ENCODE results near the gene PYCR2. TPM values are rescaled to one million over a fixed set of nuclear protein-coding genes. Genes with fewer than 3 reads are reported as not detected.
A peak's percentile ranks its signal among the peaks of the same experiment; 100 is the strongest.

The PYCR2 gene
- total and polyA plus RNA-seq, 2 of the 8 experiments (the other 6 are each of a cell fraction or from before 2014, with no cell fraction given) = 79.3 to 84.6 TPM

GRCh38 chr1:225899044-225899925 is 24.8 kb downstream of the PYCR2 start (continued):
- TF ChIP-seq SIX5 (IDR thresholded peaks at IDR 0.05; ENCODE audit: low read depth, low read length) (no peak), MAFK (IDR thresholded peaks at IDR 0.05; ENCODE audit: low read depth, low read length) (peak; percentile 51; the same call in 1 of the 2 replicates), ZNF274 (IDR thresholded peaks at IDR 0.05; ENCODE audit: borderline replicate concordance, extremely low read depth, low read length) (no peak), CEBPB (IDR thresholded peaks at IDR 0.05; ENCODE audit: low read depth, low read length) (peak; percentile 95), GABPA (IDR thresholded peaks at IDR 0.05; ENCODE audit: borderline replicate concordance, insufficient read depth, low read length) (no peak), POLR2AphosphoS5 (IDR thresholded peaks at IDR 0.05; ENCODE audit: low read depth, low read length) (no peak), HDAC6 (IDR thresholded peaks at IDR 0.05; ENCODE audit: low read depth, low read length) (no peak), TBP (IDR thresholded peaks at IDR 0.05; ENCODE audit: low read depth, low read length) (no peak), SIN3A (conservative IDR thresholded peaks at IDR 0.05 in 1 of 2, IDR thresholded peaks at IDR 0.05 in 1 of 2; ENCODE audit: low read depth in 1 of 2, low read length in 2 of 2) (no peak)
